ENCODE results near the gene FRMD4B.

The FRMD4B gene

DNA sequence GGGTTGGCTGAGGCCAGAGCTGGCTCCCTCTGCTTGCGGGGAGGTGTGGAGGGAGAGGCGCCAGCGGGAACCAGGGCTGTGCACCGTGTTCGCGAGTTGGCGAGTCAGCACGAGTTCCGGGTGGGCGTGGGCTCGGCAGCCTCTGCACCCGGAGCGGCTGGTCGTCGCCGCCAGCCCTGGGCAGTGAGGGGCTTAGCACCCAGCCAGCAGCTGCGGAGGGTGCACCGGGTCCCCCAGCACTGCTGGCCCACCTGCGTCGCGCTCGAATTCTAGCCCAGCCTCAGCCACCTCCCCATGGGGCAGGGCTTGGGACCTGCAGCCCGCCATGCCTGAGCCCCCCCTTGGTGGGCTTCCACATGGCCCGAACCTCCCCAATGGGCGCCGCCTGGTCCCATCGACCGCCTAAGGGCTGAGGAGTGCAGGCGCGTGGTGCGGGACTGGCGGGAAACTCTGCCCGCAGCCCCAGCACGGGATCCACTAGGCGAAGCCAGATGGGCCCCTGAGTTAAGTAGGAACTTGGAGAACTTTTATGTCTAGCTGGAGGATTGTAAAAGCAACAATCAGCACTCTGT is 125.6 kb downstream of the FRMD4B start:
- ATAC-seq (ENCODE audit: insufficient read depth, low read depth), result no peak
- TF ChIP-seq EZH2 (IDR thresholded peaks at IDR 0.05; ENCODE audit: borderline replicate concordance, low read depth, low read length, severe bottlenecking), result no peak
- TF ChIP-seq, protein P1, sequence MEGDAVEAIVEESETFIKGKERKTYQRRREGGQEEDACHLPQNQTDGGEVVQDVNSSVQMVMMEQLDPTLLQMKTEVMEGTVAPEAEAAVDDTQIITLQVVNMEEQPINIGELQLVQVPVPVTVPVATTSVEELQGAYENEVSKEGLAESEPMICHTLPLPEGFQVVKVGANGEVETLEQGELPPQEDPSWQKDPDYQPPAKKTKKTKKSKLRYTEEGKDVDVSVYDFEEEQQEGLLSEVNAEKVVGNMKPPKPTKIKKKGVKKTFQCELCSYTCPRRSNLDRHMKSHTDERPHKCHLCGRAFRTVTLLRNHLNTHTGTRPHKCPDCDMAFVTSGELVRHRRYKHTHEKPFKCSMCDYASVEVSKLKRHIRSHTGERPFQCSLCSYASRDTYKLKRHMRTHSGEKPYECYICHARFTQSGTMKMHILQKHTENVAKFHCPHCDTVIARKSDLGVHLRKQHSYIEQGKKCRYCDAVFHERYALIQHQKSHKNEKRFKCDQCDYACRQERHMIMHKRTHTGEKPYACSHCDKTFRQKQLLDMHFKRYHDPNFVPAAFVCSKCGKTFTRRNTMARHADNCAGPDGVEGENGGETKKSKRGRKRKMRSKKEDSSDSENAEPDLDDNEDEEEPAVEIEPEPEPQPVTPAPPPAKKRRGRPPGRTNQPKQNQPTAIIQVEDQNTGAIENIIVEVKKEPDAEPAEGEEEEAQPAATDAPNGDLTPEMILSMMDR (IDR thresholded peaks at IDR 0.05; ENCODE audit: borderline replicate concordance, extremely low read depth, low read length, poor library complexity, severe bottlenecking), result no peak

DNA sequence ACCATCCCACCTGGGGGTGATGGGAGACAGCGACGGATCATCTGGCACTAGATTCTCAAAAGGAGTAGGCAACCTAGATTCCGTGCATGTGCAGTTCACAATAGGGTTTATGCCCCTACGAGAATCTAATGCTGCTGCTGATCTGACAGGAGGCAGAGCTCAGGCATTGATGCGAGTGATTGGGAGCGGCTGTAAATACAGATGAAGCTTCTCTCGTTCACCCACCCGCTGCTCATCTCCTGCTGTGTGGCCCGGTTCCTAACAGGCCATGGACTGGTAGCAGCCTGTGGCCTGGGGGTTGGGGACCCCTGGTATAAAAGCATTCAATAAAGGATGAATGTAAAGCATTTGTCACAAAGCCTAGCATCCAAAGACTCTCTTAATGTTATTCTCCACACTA is 126.8 kb downstream of the FRMD4B start:
- Histone ChIP-seq H3K4me3 (ENCODE audit: low read depth in 1 of 2, low read length in 2 of 2) (no peak overlapping the region), H3K27ac (ENCODE audit: low read length) (no peak overlapping the region), H3K4me2 (ENCODE audit: insufficient read depth, low read length) (no peak overlapping the region), H3K4me1 (ENCODE audit: insufficient read depth, low read length) (no peaks in the 10 kb centered on the region), H3K27me3 (ENCODE audit: insufficient read depth, low read length, poor library complexity) (no peaks in the 10 kb centered on the region), H3K79me2 (ENCODE audit: insufficient read depth, low read length) (no peaks in the 10 kb centered on the region), H3K36me3 (ENCODE audit: insufficient read depth, low read length) (peaks cover 12% of the 10 kb centered on the region; the same call in 1 of the 2 replicates), H4K20me1 (ENCODE audit: insufficient read depth, low read length) (no peaks in the 10 kb centered on the region), H2AFZ (ENCODE audit: low read depth, low read length) (no peak overlapping the region), H3K9ac (ENCODE audit: low read depth, low read length) (no peak overlapping the region), H3K9me3 (ENCODE audit: insufficient read depth, low read length, severe bottlenecking) (no peaks in the 10 kb centered on the region)
- no peak for DNase-seq
- TF ChIP-seq EZH2 (IDR thresholded peaks at IDR 0.05; ENCODE audit: borderline replicate concordance, low read depth, low read length, severe bottlenecking), result no peak
- TF ChIP-seq, protein P1 (IDR thresholded peaks at IDR 0.05; ENCODE audit: borderline replicate concordance, extremely low read depth, low read length, poor library complexity, severe bottlenecking), result no peak
- ATAC-seq (ENCODE audit: insufficient read depth, low read depth), result no peak

More for the DNA sequence above, 125.6 kb downstream of the FRMD4B start:
- no peak overlapping the region for H3K4me3 ChIP-seq (ENCODE audit: low read depth in 1 of 2, low read length in 2 of 2)
- no peaks in the 10 kb centered on the region for H3K4me1 ChIP-seq (ENCODE audit: insufficient read depth, low read length)
- no peaks in the 10 kb centered on the region for H4K20me1 ChIP-seq (ENCODE audit: insufficient read depth, low read length)
- H2AFZ ChIP-seq (ENCODE audit: low read depth, low read length), result no peak overlapping the region
- H3K4me2 ChIP-seq (ENCODE audit: insufficient read depth, low read length), result no peak overlapping the region
- no peak overlapping the region for H3K27ac ChIP-seq (ENCODE audit: low read length)
- no peak for DNase-seq
- peaks cover 12% of the 10 kb centered on the region; the same call in 1 of the 2 replicates for H3K36me3 ChIP-seq (ENCODE audit: insufficient read depth, low read length)
- H3K27me3 ChIP-seq (ENCODE audit: insufficient read depth, low read length, poor library complexity), result no peaks in the 10 kb centered on the region
- H3K9ac ChIP-seq (ENCODE audit: low read depth, low read length), result no peak overlapping the region
- no peaks in the 10 kb centered on the region for H3K79me2 ChIP-seq (ENCODE audit: insufficient read depth, low read length)
- no peaks in the 10 kb centered on the region for H3K9me3 ChIP-seq (ENCODE audit: insufficient read depth, low read length, severe bottlenecking)

DNA sequence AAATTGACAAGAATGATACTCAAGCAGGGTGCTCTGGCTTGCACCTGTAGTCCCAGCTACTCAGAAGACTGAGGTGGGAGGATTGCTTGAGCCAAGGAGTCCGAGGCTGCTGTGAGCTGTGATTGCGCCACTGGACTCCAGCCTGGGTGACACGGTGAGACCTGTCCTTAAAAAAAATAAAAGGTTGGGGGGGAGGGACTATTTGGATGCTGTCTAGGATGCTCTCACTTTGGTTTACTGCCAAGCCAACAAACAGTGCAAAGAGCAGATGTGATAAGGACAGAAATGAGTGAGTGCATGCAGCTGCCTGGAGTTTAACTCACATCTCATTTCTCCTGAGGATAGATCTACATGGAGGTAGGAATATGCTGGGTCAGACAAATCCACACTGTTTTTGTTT is 130.0 kb downstream of the FRMD4B start:
- Histone ChIP-seq H3K27ac (ENCODE audit: low read length) (no peak overlapping the region), H3K27me3 (ENCODE audit: insufficient read depth, low read length, poor library complexity) (no peaks in the 10 kb centered on the region), H3K4me1 (ENCODE audit: insufficient read depth, low read length) (no peaks in the 10 kb centered on the region), H2AFZ (ENCODE audit: low read depth, low read length) (no peak overlapping the region), H3K4me3 (ENCODE audit: low read depth in 1 of 2, low read length in 2 of 2) (no peak overlapping the region), H3K4me2 (ENCODE audit: insufficient read depth, low read length) (no peak overlapping the region), H3K9ac (ENCODE audit: low read depth, low read length) (no peak overlapping the region), H4K20me1 (ENCODE audit: insufficient read depth, low read length) (no peaks in the 10 kb centered on the region), H3K36me3 (ENCODE audit: insufficient read depth, low read length) (peaks cover 12% of the 10 kb centered on the region; the same call in 1 of the 2 replicates), H3K79me2 (ENCODE audit: insufficient read depth, low read length) (no peaks in the 10 kb centered on the region), H3K9me3 (ENCODE audit: insufficient read depth, low read length, severe bottlenecking) (no peaks in the 10 kb centered on the region)
- TF ChIP-seq, protein P1 (IDR thresholded peaks at IDR 0.05; ENCODE audit: borderline replicate concordance, extremely low read depth, low read length, poor library complexity, severe bottlenecking), result no peak
- no peak for TF ChIP-seq EZH2 (IDR thresholded peaks at IDR 0.05; ENCODE audit: borderline replicate concordance, low read depth, low read length, severe bottlenecking)
- DNase-seq (no peak), ATAC-seq (ENCODE audit: insufficient read depth, low read depth) (no peak)

All from DND-41 (cell line).